Measurements from ENCODE around the gene KRT6C.
"Not testable (repeated sequence)": the region's sequence is repeated elsewhere in the genome, so short reads cannot be mapped to it uniquely, and the experiment has no call there.

KRT6C gene

GRCh38 chr12:52493172-52493571 is 19.6 kb upstream of the KRT6C start, which contains the start of gene KRT6A:
Gene KRT6A (minus strand): TSS chr12:52493257. CDS start chr12:52493188, 69 bp downstream.
- no peak for DNase-seq (ENCODE audit: extremely low read depth, low read depth)
- no peak for TF ChIP-seq CTCF (IDR thresholded peaks at IDR 0.05; ENCODE audit: low read depth, low read length)

DNA sequence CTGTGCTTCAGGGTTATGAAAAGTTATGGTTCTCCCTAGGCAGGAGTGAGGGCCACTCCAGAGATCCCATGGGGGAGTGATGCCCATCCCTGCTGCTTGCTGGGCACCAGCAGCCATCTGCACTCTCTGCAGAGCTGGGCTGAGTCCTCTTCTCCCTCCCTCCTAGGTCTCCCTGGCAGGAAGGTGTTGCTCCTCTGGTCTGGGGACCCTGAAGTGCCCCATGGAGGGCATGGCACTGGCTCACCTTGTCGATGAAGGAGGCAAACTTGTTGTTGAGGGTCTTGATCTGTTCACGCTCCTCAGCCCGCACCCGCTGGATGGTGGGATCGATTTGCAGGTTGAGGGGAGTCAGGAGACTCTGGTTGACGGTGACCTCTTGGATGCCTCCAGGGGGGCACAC is 18.8 kb upstream of the KRT6C start:
- DNase-seq (ENCODE audit: extremely low read depth, low read depth), result not testable (repeated sequence)

DNA sequence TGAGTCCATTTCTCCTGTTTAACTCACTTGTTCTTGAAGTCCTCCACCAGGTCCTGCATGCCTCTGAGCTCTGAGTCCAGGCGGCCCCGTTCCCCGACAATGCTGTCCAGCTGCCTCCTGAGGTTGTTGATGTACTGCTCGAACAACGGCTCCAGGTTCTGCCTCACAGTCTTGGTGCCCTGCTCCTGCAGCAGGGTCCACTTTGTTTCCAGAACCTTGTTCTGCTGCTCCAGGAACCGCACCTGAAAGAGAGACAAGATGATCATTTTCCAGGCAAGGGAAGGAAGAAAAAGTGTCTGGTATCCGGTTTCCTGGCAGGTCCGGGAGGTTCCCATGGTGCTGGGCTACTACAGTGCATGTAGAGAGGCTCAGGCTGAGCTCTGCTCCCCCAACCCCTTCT is 17.9 kb upstream of the KRT6C start:
- not testable (repeated sequence) for DNase-seq (ENCODE audit: extremely low read depth, low read depth)

DNA sequence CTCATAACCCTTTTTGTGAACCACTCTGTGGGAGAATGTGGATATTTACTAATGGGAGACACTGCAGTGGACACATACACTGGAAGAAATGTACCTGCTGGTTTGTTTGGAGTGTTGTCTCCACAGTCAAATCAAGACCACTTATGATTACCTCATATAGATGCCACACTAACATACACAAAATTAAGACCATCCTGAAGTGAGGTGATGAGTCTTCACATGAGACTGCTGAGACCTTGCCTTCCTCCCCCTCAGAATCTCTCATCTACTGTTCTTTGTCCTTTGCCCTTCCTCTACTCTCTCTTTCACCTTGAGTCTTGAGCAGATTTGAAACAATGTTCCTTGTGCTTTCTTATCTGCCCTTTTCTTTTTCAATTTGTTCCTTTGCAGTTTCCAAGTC is 15.1 kb upstream of the KRT6C start:
- TF ChIP-seq CTCF (IDR thresholded peaks at IDR 0.05; ENCODE audit: low read depth, low read length), result no peak
- no peak for DNase-seq (ENCODE audit: extremely low read depth, low read depth)

- DNase-seq (ENCODE audit: extremely low read depth, low read depth), result not testable (repeated sequence)
Observed at GRCh38 chr12:52487744-52488443, 14.3 kb upstream of the KRT6C start.

GRCh38 chr12:52487211-52487610 is 13.6 kb upstream of the KRT6C start:
- no peak for TF ChIP-seq CTCF (IDR thresholded peaks at IDR 0.05; ENCODE audit: low read depth, low read length)
- no peak for DNase-seq (ENCODE audit: extremely low read depth, low read depth)

DNA sequence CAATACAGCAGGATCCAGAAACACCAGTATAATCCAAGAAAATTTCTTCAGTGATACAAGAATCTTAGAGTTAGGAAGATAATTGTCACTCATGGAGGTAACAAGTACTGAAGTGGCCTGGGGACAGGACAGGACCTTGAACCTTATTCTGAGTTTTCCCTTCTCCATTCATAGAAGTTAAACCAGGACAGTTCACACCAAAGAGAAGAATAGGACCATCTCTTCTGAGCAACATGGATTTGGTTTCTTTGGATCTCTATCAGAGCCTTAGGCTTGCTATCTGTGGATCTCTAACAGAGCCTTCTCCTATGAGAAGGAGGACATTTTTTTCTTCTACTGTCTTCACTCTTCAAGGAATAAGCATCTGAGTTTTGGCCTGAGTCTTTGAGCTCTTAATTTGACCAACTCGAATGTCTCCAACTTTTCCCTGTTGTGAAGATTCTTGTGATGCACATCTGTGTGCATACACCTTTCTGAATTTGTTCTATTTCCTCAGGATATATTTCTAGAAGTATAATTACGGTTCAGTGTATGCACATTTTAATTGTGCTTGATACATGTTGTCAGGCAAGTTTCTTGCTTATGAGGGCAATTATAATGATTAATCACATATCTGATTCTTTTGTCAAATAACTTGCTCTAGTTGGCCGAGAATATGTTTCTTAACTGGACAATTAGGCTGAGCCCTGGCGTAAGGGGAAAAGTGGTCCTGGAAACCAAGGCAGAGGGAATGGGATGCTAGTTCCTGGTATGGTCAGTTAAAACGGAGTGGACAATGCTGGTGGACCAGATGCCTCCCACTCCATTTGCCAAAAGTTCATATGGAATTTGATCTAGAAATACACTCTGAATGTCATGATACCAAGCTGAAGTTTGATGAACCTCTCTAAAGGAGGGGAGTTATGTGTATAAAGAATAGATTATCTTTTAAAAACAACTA is 12.8 kb upstream of the KRT6C start:
- DNase-seq (ENCODE audit: extremely low read depth, low read depth), result no peak
- no peak for TF ChIP-seq CTCF (IDR thresholded peaks at IDR 0.05; ENCODE audit: low read depth, low read length)

DNA sequence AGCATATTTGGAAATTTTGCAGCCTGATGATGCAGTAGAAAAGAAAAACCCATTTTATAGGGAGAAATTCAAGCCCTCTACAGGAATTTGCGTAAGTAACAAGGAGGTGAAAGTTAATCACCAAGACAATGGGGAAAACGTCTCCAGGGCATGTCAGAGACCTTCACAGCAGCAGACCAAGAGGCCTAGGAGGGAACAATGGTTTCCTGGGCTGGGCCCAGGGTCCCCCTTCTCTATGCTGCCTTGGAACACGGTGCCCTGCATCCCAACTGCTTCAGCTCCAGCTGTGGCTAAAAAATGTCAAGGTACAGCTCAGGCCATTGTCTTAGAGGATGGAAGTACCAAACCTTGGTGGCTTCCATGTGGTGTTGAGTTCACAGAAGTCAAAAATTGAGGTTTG is 6.5 kb upstream of the KRT6C start:
- DNase-seq (ENCODE audit: extremely low read depth, low read depth), result no peak
- TF ChIP-seq CTCF (IDR thresholded peaks at IDR 0.05; ENCODE audit: low read depth, low read length), result no peak
